Prostate gland (tissue), 2 donors: ENCODE data around the gene CNKSR3.

Source experiments
- CTCF ChIP-seq, 4 experiments: fragments of 200-600 bp in 2 of 4; fragments of 450-650 bp in 2 of 4; sonication (generic) in 2 of 4; IDR thresholded peaks; 1 replicate in 3 of 4; 2 replicates in 1 of 4; pipeline ENCODE4 v1.5.1; 2016 to 2019; ENCODE audit warnings: antibody characterized with exemption in 4 of 4, mild to moderate bottlenecking in 2 of 4, moderate library complexity in 2 of 4
- POLR2A ChIP-seq: fragments of 450-650 bp; IDR thresholded peaks from one replicate; pipeline ENCODE4 v1.6.1; 2016; ENCODE audit warnings: antibody characterized with exemption, mild to moderate bottlenecking
- POLR2AphosphoS5 ChIP-seq: sonication (generic); formaldehyde crosslinking; IDR thresholded peaks from one replicate; pipeline ENCODE4 v1.6.1; 2017; ENCODE audit warnings: antibody characterized with exemption

GRCh38 chr6:154457046-154457713 lies 53.3 kb downstream of the CNKSR3 start:
- no peak for TF ChIP-seq CTCF (IDR thresholded peaks at IDR 0.05)
- no peak for TF ChIP-seq POLR2AphosphoS5
- no peak for TF ChIP-seq POLR2A
